ENCODE results near the gene C1orf159. TPM values are rescaled to one million over a fixed set of nuclear protein-coding genes. Genes with fewer than 3 reads are reported as not detected.
A peak's percentile ranks its signal among the peaks of the same experiment; 100 is the strongest.

C1orf159 gene
- total and polyA plus RNA-seq, 9 of the 15 experiments (the other 6 are each of a cell fraction or from before 2014, with no cell fraction given) = 0.28 to 54.9 (median 10.6) TPM

GRCh38 chr1:1123581-1124507 is 8.0 kb upstream of the C1orf159 start (continued):
- TF ChIP-seq ZBTB43 (CRISPR knock-in tag; IDR thresholded peaks at IDR 0.05) (peak; percentile 96), PHF20 (IDR thresholded peaks at IDR 0.05; ENCODE audit: partially characterized antibody) (peak; percentile 30), IRF9 (tag; IDR thresholded peaks at IDR 0.05) (0 out of 2 replicates have a peak, but pooled peaks have one; percentile 13), CBX5 (IDR thresholded peaks at IDR 0.05; ENCODE audit: borderline replicate concordance, low read depth) (peak; percentile 37; the same call in 1 of the 2 replicates), ZNF277 (CRISPR knock-in tag; IDR thresholded peaks at IDR 0.05; ENCODE audit: borderline replicate concordance) (no peak)
